ENCODE results near the gene GJA4. TPM values are rescaled to one million over a fixed set of nuclear protein-coding genes. Genes with fewer than 3 reads are reported as not detected.
A peak's percentile ranks its signal among the peaks of the same experiment; 100 is the strongest.

Gene GJA4
- total and polyA plus RNA-seq, 2 of the 8 experiments (the other 6 are each of a cell fraction or from before 2014, with no cell fraction given): 3.2 to 3.9 TPM

GRCh38 chr1:34800214-34800613 lies 7.4 kb downstream of the GJA4 start:
- H3K9me3 ChIP-seq (ENCODE audit: insufficient read depth in 2 of 2, low read depth in 1 of 2, low read length in 1 of 2): no peaks in the 10 kb centered on the region
- H4K5ac ChIP-seq (ENCODE audit: insufficient read length, low read depth, low read length): no peak overlapping the region
- H4K20me1 ChIP-seq (replicated peaks in 1 of 2; ENCODE audit: control insufficient read depth in 1 of 2, insufficient read depth in 2 of 2, low read length in 2 of 2): no peaks in the 10 kb centered on the region
- H4K91ac ChIP-seq (replicated peaks; ENCODE audit: insufficient read length, low read length): no peak overlapping the region
- H3K36me3 ChIP-seq (ENCODE audit: control insufficient read depth in 2 of 4, insufficient read depth in 4 of 4, low read length in 3 of 4): no peaks in the 10 kb centered on the region
- FAIRE-seq: no peak
- no peak overlapping the region for H2BK5ac ChIP-seq (ENCODE audit: low read depth, low read length)
- H2AK5ac ChIP-seq (ENCODE audit: low read depth, low read length): no peak overlapping the region
- no peak overlapping the region for H2BK15ac ChIP-seq (ENCODE audit: low read length)
- no peak overlapping the region for H3K18ac ChIP-seq (ENCODE audit: extremely low read depth, low read length)
- WGBS, 2 experiments (ENCODE audit: extremely low coverage in 1 of 2, insufficient coverage in 1 of 2, insufficient read length in 1 of 2, insufficient replicate concordance in 2 of 2, low coverage in 1 of 2, low lambda C conversion rate in 2 of 2, missing lambda C conversion rate in 1 of 2): 93% methylated on average over 6 of the region's 6 CpGs; no CpG with 5 or more reads in 1 of the 2 experiments
- no peaks in the 10 kb centered on the region for H3K79me1 ChIP-seq (ENCODE audit: low read depth, low read length)
- no peak overlapping the region for H2BK12ac ChIP-seq (ENCODE audit: low read depth, low read length)
- H3K4me1 ChIP-seq (replicated peaks in 1 of 4; ENCODE audit: control insufficient read depth in 3 of 4, insufficient read depth in 4 of 4, low read length in 3 of 4): peaks cover 0 to 8% (median 4%) of the 10 kb centered on the region in 4 experiments; a peak in 4 of 7 replicates
- no peak overlapping the region for H4K8ac ChIP-seq (ENCODE audit: extremely low read depth, insufficient read depth, low read length)
- H3K4ac ChIP-seq (replicated peaks; ENCODE audit: insufficient read length, low read depth, low read length): no peak overlapping the region
- H3K9ac ChIP-seq (replicated peaks in 1 of 4; ENCODE audit: extremely low read depth in 1 of 4, low read depth in 3 of 4, low read length in 3 of 4): no peak overlapping the region
- DNase-seq (ENCODE audit: low read depth in 1 of 2, low spot score in 2 of 2): peak in 1 of 2 experiments; percentile 29
- H3K4me2 ChIP-seq (ENCODE audit: insufficient read depth in 1 of 2, low read depth in 2 of 2, low read length in 2 of 2): no peak overlapping the region
- H2AFZ ChIP-seq (ENCODE audit: low read length): no peak overlapping the region
- ChIA-PET POLR2A (ENCODE audit: partially characterized antibody) (interaction anchor here (0.7 to 1.5 kb wide), 2 partner anchors 52 to 59 kb away, joined by 5 to 7 read pairs; partner anchors contain the start of gene SMIM12), CTCF (ENCODE audit: partially characterized antibody) (interaction anchor here (0.9 to 5.5 kb wide), 3 partner anchors 13 to 52 kb away, joined by 5 to 37 read pairs (median 10); no protein-coding TSS in a partner anchor)
- TF ChIP-seq SP1 (IDR thresholded peaks at IDR 0.05; ENCODE audit: low read depth, low read length) (no peak), NANOG (IDR thresholded peaks at IDR 0.05; ENCODE audit: insufficient read depth, low read depth, low read length, poor library complexity, severe bottlenecking) (no peak), EGR1 (IDR thresholded peaks at IDR 0.05; ENCODE audit: borderline replicate concordance, low read depth, low read length) (no peak), EZH2 (IDR thresholded peaks at IDR 0.05; ENCODE audit: low read depth, low read length, severe bottlenecking) (no peak), CHD1 (IDR thresholded peaks at IDR 0.05; ENCODE audit: low read depth, low read length) (no peak)
- no peak overlapping the region for H3K27ac ChIP-seq (ENCODE audit: low read depth, low read length)
- no peaks in the 10 kb centered on the region for H3K79me2 ChIP-seq (ENCODE audit: control insufficient read depth in 1 of 2, insufficient read depth in 2 of 2, low read length in 2 of 2)
- no peak overlapping the region for H3K23ac ChIP-seq (ENCODE audit: insufficient read length)
- no peaks in the 10 kb centered on the region for H3K23me2 ChIP-seq (ENCODE audit: low read depth, low read length)
- H3K56ac ChIP-seq (replicated peaks; ENCODE audit: insufficient read length, low read depth, low read length): no peak overlapping the region
- H3K4me3 ChIP-seq (ENCODE audit: extremely low read depth in 1 of 4, insufficient read depth in 2 of 4, low read depth in 3 of 4, low read length in 4 of 4): no peak overlapping the region
- no peak overlapping the region for H2BK120ac ChIP-seq (replicated peaks; ENCODE audit: low read depth, low read length)
- no peak overlapping the region for H3K14ac ChIP-seq (ENCODE audit: insufficient read length)
- no peak overlapping the region for H2BK20ac ChIP-seq (ENCODE audit: low read length)
- no peaks in the 10 kb centered on the region for H3K27me3 ChIP-seq (replicated peaks in 1 of 4; ENCODE audit: control insufficient read depth in 3 of 4, extremely low read depth in 1 of 4, insufficient read depth in 3 of 4, low read length in 3 of 4)
